Panc1 (cell line): ENCODE measurements around the gene F13A1. TPM values are rescaled to one million over a fixed set of nuclear protein-coding genes. Genes with fewer than 3 reads are reported as not detected.

Experiments
- ATAC-seq: fragments of 200-7000 bp; cut with Tn5 transposase; 2 replicates; pipeline ENCODE4 v1.9.1; 2020; ENCODE audit warnings: mild to moderate bottlenecking, moderate library complexity
- BruUV-seq: library from RNA; stranded (reverse); fragments of 400-500 nt; replicated peaks from 2 replicates; lab custom pipeline; 2021; lab: Mats Ljungman, UMichigan
- CTCF ChIA-PET: fragments of 300-600 bp; sonication (Branson Sonifier 250); formaldehyde crosslinking; loops from one replicate; lab custom pipeline; 2022; ENCODE audit warnings: antibody characterized with exemption; lab: Charles Lee
- POLR2A ChIA-PET: fragments of 300-600 bp; sonication (Branson Sonifier 250); formaldehyde crosslinking; loops from one replicate; lab custom pipeline; 2022; ENCODE audit warnings: antibody characterized with exemption; lab: Charles Lee
- DNase-seq: peaks from one replicate; pipeline ENCODE4 v3.0.0-alpha.2; 2010; ENCODE audit warnings: low read depth, low spot score
- H3K27ac ChIP-seq: 2 replicates; pipeline ENCODE4 v1.5.1; 2011; ENCODE audit warnings: mild to moderate bottlenecking, low read length, inconsistent platforms
- H3K27me3 ChIP-seq: fragments of 200-500 bp; sonication (Bioruptor generic); 2 replicates; pipeline ENCODE4 v1.6.0; 2014; ENCODE audit warnings: low read length, inconsistent platforms; ENCODE audit not compliant: control insufficient read depth, insufficient read depth
- H3K36me3 ChIP-seq: fragments of 200-500 bp; sonication (Bioruptor generic); 2 replicates; pipeline ENCODE4 v1.5.1; 2014; ENCODE audit warnings: inconsistent platforms, mild to moderate bottlenecking, low read length, moderate library complexity; ENCODE audit not compliant: control insufficient read depth, insufficient read depth
- H3K4me1 ChIP-seq: 2 replicates; pipeline ENCODE4 v1.5.1; 2011; ENCODE audit warnings: inconsistent platforms, mild to moderate bottlenecking, low read length, moderate library complexity; ENCODE audit not compliant: control insufficient read depth, insufficient read depth
- H3K4me3 ChIP-seq, 2 experiments: 2 replicates each; pipeline ENCODE4 v1.5.1; 2011 to 2012; ENCODE audit warnings: low read depth in 2 of 2, low read length in 2 of 2, mild to moderate bottlenecking in 2 of 2, inconsistent platforms in 1 of 2, moderate library complexity in 1 of 2
- H3K9me3 ChIP-seq: fragments of 200-500 bp; sonication (Bioruptor generic); 2 replicates; pipeline ENCODE4 v1.5.1; 2014; ENCODE audit warnings: low read depth, mild to moderate bottlenecking, inconsistent platforms, low read length, moderate library complexity; ENCODE audit not compliant: control insufficient read depth, insufficient read depth
- POLR2AphosphoS5 ChIP-seq: IDR thresholded peaks from 2 replicates; pipeline ENCODE4 v1.6.1; 2012; ENCODE audit warnings: mild to moderate bottlenecking, low read depth, low read length, moderate library complexity
- REST ChIP-seq, 2 experiments: IDR thresholded peaks; 2 replicates each; pipeline ENCODE4 v1.6.1; 2011 to 2012; ENCODE audit warnings: low read depth in 2 of 2, control low read depth in 1 of 2, low read length in 1 of 2, mild to moderate bottlenecking in 1 of 2, moderate library complexity in 1 of 2; ENCODE audit not compliant: insufficient read depth in 1 of 2
- SIN3A ChIP-seq: IDR thresholded peaks from 2 replicates; pipeline ENCODE4 v1.6.1; 2012; ENCODE audit warnings: low read depth, mild to moderate bottlenecking, low read length, moderate library complexity, borderline replicate concordance; ENCODE audit not compliant: insufficient read depth
- TCF7L2 ChIP-seq: IDR thresholded peaks from 2 replicates; pipeline ENCODE4 v1.6.1; 2011; ENCODE audit warnings: mild to moderate bottlenecking, low read depth, low read length, inconsistent platforms
- in situ Hi-C: cut with HindIII; loops from 2 replicates; pipeline ENCODE4 v1.10.0; 2016; ENCODE audit warnings: low sequenced_read_pairs, low pct_unique_long_range_greater_than_20kb
- intact Hi-C: fragments of 100-400 bp; cut with micrococcal nuclease; formaldehyde crosslinking; loops from one replicate; pipeline ENCODE4 v1.10.0; 2022; ENCODE audit not compliant: unreplicated experiment
- total RNA-seq: library from RNA; stranded (reverse); gene quantifications from one replicate; pipeline ENCODE4 v1.2.1, GENCODE V29; 2021; ENCODE audit not compliant: unreplicated experiment
- TF ChIP-seq, protein P1 (sequence below): fragments of 450-650 bp; IDR thresholded peaks from 2 replicates; pipeline ENCODE4 v1.5.1; 2017; ENCODE audit warnings: mild to moderate bottlenecking

The F13A1 gene
- total RNA-seq, 1 experiment from 2014 or later = 0.26 TPM

GRCh38 chr6:6315660-6316059 is 4.8 kb downstream of the F13A1 start:
- Histone ChIP-seq H3K4me3 (no peak overlapping the region), H3K9me3 (no peaks in the 10 kb centered on the region), H3K4me1 (no peaks in the 10 kb centered on the region; the same call in 1 of the 2 replicates), H3K36me3 (no peaks in the 10 kb centered on the region), H3K27me3 (peaks cover 6% of the 10 kb centered on the region; the same call in 1 of the 2 replicates), H3K27ac (no peak overlapping the region)
- intact Hi-C loops = loop anchor here (10.0 kb wide), 1 partner anchor 261 kb away; no protein-coding TSS in a partner anchor
- TF ChIP-seq, protein P1, sequence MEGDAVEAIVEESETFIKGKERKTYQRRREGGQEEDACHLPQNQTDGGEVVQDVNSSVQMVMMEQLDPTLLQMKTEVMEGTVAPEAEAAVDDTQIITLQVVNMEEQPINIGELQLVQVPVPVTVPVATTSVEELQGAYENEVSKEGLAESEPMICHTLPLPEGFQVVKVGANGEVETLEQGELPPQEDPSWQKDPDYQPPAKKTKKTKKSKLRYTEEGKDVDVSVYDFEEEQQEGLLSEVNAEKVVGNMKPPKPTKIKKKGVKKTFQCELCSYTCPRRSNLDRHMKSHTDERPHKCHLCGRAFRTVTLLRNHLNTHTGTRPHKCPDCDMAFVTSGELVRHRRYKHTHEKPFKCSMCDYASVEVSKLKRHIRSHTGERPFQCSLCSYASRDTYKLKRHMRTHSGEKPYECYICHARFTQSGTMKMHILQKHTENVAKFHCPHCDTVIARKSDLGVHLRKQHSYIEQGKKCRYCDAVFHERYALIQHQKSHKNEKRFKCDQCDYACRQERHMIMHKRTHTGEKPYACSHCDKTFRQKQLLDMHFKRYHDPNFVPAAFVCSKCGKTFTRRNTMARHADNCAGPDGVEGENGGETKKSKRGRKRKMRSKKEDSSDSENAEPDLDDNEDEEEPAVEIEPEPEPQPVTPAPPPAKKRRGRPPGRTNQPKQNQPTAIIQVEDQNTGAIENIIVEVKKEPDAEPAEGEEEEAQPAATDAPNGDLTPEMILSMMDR = peak; percentile 85
- TF ChIP-seq TCF7L2 (no peak), REST (IDR thresholded peaks at IDR 0.05; ENCODE audit: insufficient read depth in 1 of 2, low read depth in 2 of 2, low read length in 1 of 2) (no peak), SIN3A (no peak)
- in situ Hi-C loops = no loop called here
- CTCF ChIA-PET = no interaction called here
- BruUV-seq = no TSS peak
- peak; percentile 45 for DNase-seq
- POLR2A ChIA-PET = no interaction called here
- ATAC-seq = peak; percentile 48; the same call in 1 of the 2 replicates

DNA sequence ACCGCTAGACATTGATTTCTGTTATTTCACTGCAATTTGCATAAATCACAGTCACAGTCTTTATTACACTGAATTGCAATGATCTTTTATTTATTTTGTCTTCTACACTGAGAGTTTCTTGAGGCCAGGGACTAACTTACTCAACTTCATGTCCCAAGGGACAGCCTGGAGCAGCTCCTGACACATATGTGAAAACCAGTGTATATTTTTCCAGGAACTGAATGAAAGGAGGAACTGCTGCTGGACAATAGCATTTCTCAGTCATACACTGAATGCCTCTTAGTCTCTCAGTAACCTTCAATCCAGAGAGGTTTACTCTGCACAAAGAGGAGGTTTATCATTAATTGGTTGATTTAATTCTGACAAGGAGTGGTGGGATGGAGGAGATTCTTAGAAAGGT is 5.9 kb downstream of the F13A1 start:
- ATAC-seq = no peak
- TF ChIP-seq REST (IDR thresholded peaks at IDR 0.05; ENCODE audit: insufficient read depth in 1 of 2, low read depth in 2 of 2, low read length in 1 of 2) (no peak), POLR2AphosphoS5 (no peak), TCF7L2 (no peak), SIN3A (no peak)
- TF ChIP-seq, protein P1 = no peak
- H3K4me1 ChIP-seq = no peaks in the 10 kb centered on the region; the same call in 1 of the 2 replicates
- DNase-seq = no peak
- H3K27me3 ChIP-seq = peaks cover 6% of the 10 kb centered on the region; the same call in 1 of the 2 replicates
- H3K27ac ChIP-seq = no peak overlapping the region
- no peaks in the 10 kb centered on the region for H3K9me3 ChIP-seq
- no peaks in the 10 kb centered on the region for H3K36me3 ChIP-seq
- in situ Hi-C loops = no loop called here
- ChIA-PET CTCF (no interaction called here), POLR2A (no interaction called here)
- no TSS peak for BruUV-seq
- no peak overlapping the region for H3K4me3 ChIP-seq
- intact Hi-C loops = loop anchor here (10.0 kb wide), 1 partner anchor 260 kb away; no protein-coding TSS in a partner anchor
